GM12878 (cell line): ENCODE data around the gene NCAPD3. TPM values are rescaled to one million over a fixed set of nuclear protein-coding genes. Genes with fewer than 3 reads are reported as not detected.

ENCODE experiments used
- ATAC-seq: fragments of 200-7000 bp; cut with Tn5 transposase; 3 replicates; pipeline ENCODE4 v1.9.1; 2020; ENCODE audit warnings: mild to moderate bottlenecking, moderate library complexity
- BruUV-seq: library from RNA; stranded (reverse); fragments of 400-500 nt; replicated peaks from 2 replicates; lab custom pipeline; 2021; lab: Mats Ljungman, UMichigan
- CTCF ChIA-PET: fragments of 300-600 bp; sonication (Branson Sonifier 250); formaldehyde crosslinking; extraction: SDS; loops from one replicate; lab custom pipeline; 2021; ENCODE audit warnings: inconsistent platforms; lab: Yijun Ruan, JAX
- POLR2A ChIA-PET: fragments of 350-600 bp; formaldehyde crosslinking; extraction: SDS; loops from one replicate; lab custom pipeline; 2021; ENCODE audit warnings: inconsistent platforms; lab: Charles Lee
- RAD21 ChIA-PET: fragments of 300-600 bp; sonication (Branson Sonifier 250); formaldehyde crosslinking; loops from one replicate; lab custom pipeline; 2023; ENCODE audit warnings: antibody characterized with exemption; ENCODE audit not compliant: unreplicated experiment; lab: Charles Lee
- SMC1A ChIA-PET: fragments of 300-600 bp; sonication (Branson Sonifier 250); formaldehyde crosslinking; loops from one replicate; lab custom pipeline; 2023; ENCODE audit not compliant: unreplicated experiment, uncharacterized antibody; lab: Charles Lee
- DNase-seq: peaks from one replicate; pipeline ENCODE4 v3.0.0-alpha.2; 2011; ENCODE audit warnings: low read depth, low spot score
- FAIRE-seq: peaks from 3 replicates; lab custom pipeline; 2011; peaks lifted over from hg19 to GRCh38; lab: Jason Lieb, UNC
- H2AFZ ChIP-seq: 2 replicates; pipeline ENCODE4 v1.6.0; 2011; ENCODE audit warnings: low read depth, low read length, control low read depth; ENCODE audit not compliant: control insufficient read depth
- H3K27ac ChIP-seq: 2 replicates; pipeline ENCODE4 v1.5.1; 2011; ENCODE audit warnings: control low read depth; ENCODE audit not compliant: control insufficient read depth, insufficient read depth
- H3K27me3 ChIP-seq, 2 experiments: replicated peaks in 1 of 2; 2 replicates each; pipeline versions ENCODE4 v1.6.0 to v1.6.1; 2011; ENCODE audit warnings: low read length in 1 of 2; ENCODE audit not compliant: control insufficient read depth in 2 of 2, insufficient read depth in 2 of 2
- H3K36me3 ChIP-seq, 2 experiments: 2 replicates each; pipeline ENCODE4 v1.5.1; 2011; ENCODE audit warnings: low read length in 1 of 2; ENCODE audit not compliant: control insufficient read depth in 2 of 2, insufficient read depth in 2 of 2
- H3K4me1 ChIP-seq: 2 replicates; pipeline ENCODE4 v1.6.1; 2011; ENCODE audit warnings: mild to moderate bottlenecking, low read length, moderate library complexity, mixed read lengths; ENCODE audit not compliant: control insufficient read depth, insufficient read depth
- H3K4me2 ChIP-seq: 2 replicates; pipeline ENCODE4 v1.6.0; 2011; ENCODE audit warnings: control low read depth; ENCODE audit not compliant: control insufficient read depth, insufficient read depth
- H3K4me3 ChIP-seq: fragments of 200-600 bp; sonication (generic); 2 replicates; pipeline ENCODE4 v1.5.1; 2016
- H3K79me2 ChIP-seq: 2 replicates; pipeline ENCODE4 v1.6.0; 2011; ENCODE audit warnings: low read length; ENCODE audit not compliant: control insufficient read depth, insufficient read depth
- H3K9ac ChIP-seq: 2 replicates; pipeline ENCODE4 v1.8.0; 2011; ENCODE audit warnings: low read length, control low read depth, mixed read lengths; ENCODE audit not compliant: control insufficient read depth, insufficient read depth
- H3K9me3 ChIP-seq: replicated peaks from 3 replicates; pipeline ENCODE4 v1.5.1; 2011; ENCODE audit warnings: mild to moderate bottlenecking, low read length; ENCODE audit not compliant: control insufficient read depth, insufficient read depth
- H4K20me1 ChIP-seq: 2 replicates; pipeline ENCODE4 v1.6.0; 2011; ENCODE audit not compliant: control insufficient read depth, insufficient read depth
- CHD2 ChIP-seq: IDR thresholded peaks from 2 replicates; pipeline ENCODE4 v1.6.1; 2011; ENCODE audit warnings: low read depth, low read length, improper control_type of control experiment, borderline replicate concordance
- MEF2A ChIP-seq: IDR thresholded peaks from 2 replicates; pipeline ENCODE4 v1.6.1; 2011; ENCODE audit warnings: low read depth, mild to moderate bottlenecking, low read length, moderate library complexity; ENCODE audit not compliant: insufficient read depth
- RFX5 ChIP-seq: IDR thresholded peaks from 2 replicates; pipeline ENCODE4 v1.6.1; 2011; ENCODE audit warnings: low read depth, low read length, improper control_type of control experiment
- SMC3 ChIP-seq: IDR thresholded peaks from 2 replicates; pipeline ENCODE4 v1.6.1; 2011; ENCODE audit warnings: low read length, improper control_type of control experiment, borderline replicate concordance
- WGBS: methylation state at CpG from one replicate; pipeline ENCODE4 v1.1.6; 2016; ENCODE audit warnings: low lambda C conversion rate; ENCODE audit not compliant: insufficient replicate concordance, insufficient coverage; ENCODE audit errors: missing lambda C conversion rate; 5-methylcytosine and 5-hydroxymethylcytosine counted together
- in situ Hi-C: fragments of 300-500 bp; cut with MboI; formaldehyde crosslinking; loops from 9 replicates; pipeline ENCODE4 v1.14.3; 2018; ENCODE audit warnings: mixed read lengths
- intact Hi-C: fragments of 100-400 bp; cut with micrococcal nuclease; formaldehyde crosslinking; loops from one replicate; pipeline ENCODE4 v1.14.2; 2022; ENCODE audit not compliant: unreplicated experiment
- polyA plus RNA-seq, 11 experiments: library from polyadenylated mRNA; depleted of rRNA in 4 of 11; unstranded in 6 of 11; stranded (reverse) in 5 of 11; fragments of >200 nt; fragmentation: Nextera tagmentation in 4 of 11; fragmentation: Illumina TruSeq in 1 of 11; extraction: Ambion mirVana in 4 of 11; extraction: Trizol in 1 of 11; gene quantifications; 1 replicate in 1 of 11; 2 replicates in 10 of 11; pipeline versions ENCODE4 v1.2.1 to v1.2.3, GENCODE V29; 2011 to 2016; ENCODE audit warnings: inconsistent platforms in 2 of 11, missing spikeins in 2 of 11, low read depth in 1 of 11
- total RNA-seq, 4 experiments: library from RNA; depleted of rRNA in 3 of 4; stranded (reverse); fragments of >200 nt in 3 of 4; fragmentation: Illumina TruSeq in 1 of 4; extraction: Trizol in 1 of 4; gene quantifications; 2 replicates each; pipeline versions ENCODE4 v1.2.1 to v1.2.3, GENCODE V29; 2013 to 2021
- TF ChIP-seq, protein P1 (sequence below): fragments of 450-650 bp; IDR thresholded peaks from 2 replicates; pipeline ENCODE4 v1.6.1; 2017; ENCODE audit warnings: low read depth, mild to moderate bottlenecking, moderate library complexity

NCAPD3 gene
- total and polyA plus RNA-seq, 10 of the 15 experiments (the other 5 are each of a cell fraction or from before 2014, with no cell fraction given) = 14.9 to 58.2 (median 48.2) TPM

- WGBS = 89% methylated on average over 5 of the region's 5 CpGs
- RAD21 ChIA-PET = no interaction called here
- DNase-seq = no peak
- no peak for FAIRE-seq
- BruUV-seq = no TSS peak
- Histone ChIP-seq H3K4me3 (no peak overlapping the region), H3K9me3 (no peaks in the 10 kb centered on the region)
- TF ChIP-seq MEF2A = no peak
- TF ChIP-seq, protein P1, sequence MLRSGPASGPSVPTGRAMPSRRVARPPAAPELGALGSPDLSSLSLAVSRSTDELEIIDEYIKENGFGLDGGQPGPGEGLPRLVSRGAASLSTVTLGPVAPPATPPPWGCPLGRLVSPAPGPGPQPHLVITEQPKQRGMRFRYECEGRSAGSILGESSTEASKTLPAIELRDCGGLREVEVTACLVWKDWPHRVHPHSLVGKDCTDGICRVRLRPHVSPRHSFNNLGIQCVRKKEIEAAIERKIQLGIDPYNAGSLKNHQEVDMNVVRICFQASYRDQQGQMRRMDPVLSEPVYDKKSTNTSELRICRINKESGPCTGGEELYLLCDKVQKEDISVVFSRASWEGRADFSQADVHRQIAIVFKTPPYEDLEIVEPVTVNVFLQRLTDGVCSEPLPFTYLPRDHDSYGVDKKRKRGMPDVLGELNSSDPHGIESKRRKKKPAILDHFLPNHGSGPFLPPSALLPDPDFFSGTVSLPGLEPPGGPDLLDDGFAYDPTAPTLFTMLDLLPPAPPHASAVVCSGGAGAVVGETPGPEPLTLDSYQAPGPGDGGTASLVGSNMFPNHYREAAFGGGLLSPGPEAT = no peak
- no peak for TF ChIP-seq CHD2
- TF ChIP-seq, all 136 proteins: peak for 0
- Histone ChIP-seq H2AFZ (no peak overlapping the region), H3K27ac (no peak overlapping the region), H3K27me3 (no peaks in the 10 kb centered on the region), H3K36me3 (peaks cover 0 to 4% of the 10 kb centered on the region in 2 experiments; a peak in 2 of 4 replicates), H3K4me1 (no peaks in the 10 kb centered on the region), H3K79me2 (no peaks in the 10 kb centered on the region), H4K20me1 (no peaks in the 10 kb centered on the region), H3K4me2 (no peak overlapping the region), H3K9ac (no peak overlapping the region)
- in situ Hi-C loops (loop anchor here (5.0 kb wide), 2 partner anchors 92 to 217 kb away; no protein-coding TSS in a partner anchor), intact Hi-C loops (no loop called here)
- ATAC-seq = no peak
- ChIA-PET POLR2A (no interaction called here), CTCF (no interaction called here), SMC1A (no interaction called here)
These were observed 79.0 kb downstream of the NCAPD3 start for GRCh38 chr11:134144744-134145143.

- no peak for TF ChIP-seq SMC3
- TF ChIP-seq RFX5 = no peak
- TF ChIP-seq, all 136 proteins: peak for 0
- no peaks in the 10 kb centered on the region for H3K27me3 ChIP-seq
- 0% methylated on average over 3 of the region's 3 CpGs for WGBS
- no peak overlapping the region for H2AFZ ChIP-seq
- intact Hi-C loops = no loop called here
- in situ Hi-C loops = loop anchor here (5.0 kb wide), 2 partner anchors 92 to 216 kb away; no protein-coding TSS in a partner anchor
- ChIA-PET CTCF (no interaction called here), RAD21 (no interaction called here), POLR2A (no interaction called here), SMC1A (no interaction called here)
- no peak overlapping the region for H3K4me3 ChIP-seq
- H3K79me2 ChIP-seq = no peaks in the 10 kb centered on the region
- no peak overlapping the region for H3K9ac ChIP-seq
- H3K4me2 ChIP-seq = no peak overlapping the region
- no peak overlapping the region for H3K27ac ChIP-seq
- DNase-seq = no peak
- no peaks in the 10 kb centered on the region for H3K9me3 ChIP-seq
- no peak for ATAC-seq
- H3K4me1 ChIP-seq = no peaks in the 10 kb centered on the region
- FAIRE-seq = no peak
- no peaks in the 10 kb centered on the region for H4K20me1 ChIP-seq
- BruUV-seq = no TSS peak
- H3K36me3 ChIP-seq = no peaks in the 10 kb centered on the region
These were observed 80.0 kb downstream of the NCAPD3 start for GRCh38 chr11:134143801-134144200.
